ENCODE measurements around the gene RGL3.

RGL3 gene

DNA sequence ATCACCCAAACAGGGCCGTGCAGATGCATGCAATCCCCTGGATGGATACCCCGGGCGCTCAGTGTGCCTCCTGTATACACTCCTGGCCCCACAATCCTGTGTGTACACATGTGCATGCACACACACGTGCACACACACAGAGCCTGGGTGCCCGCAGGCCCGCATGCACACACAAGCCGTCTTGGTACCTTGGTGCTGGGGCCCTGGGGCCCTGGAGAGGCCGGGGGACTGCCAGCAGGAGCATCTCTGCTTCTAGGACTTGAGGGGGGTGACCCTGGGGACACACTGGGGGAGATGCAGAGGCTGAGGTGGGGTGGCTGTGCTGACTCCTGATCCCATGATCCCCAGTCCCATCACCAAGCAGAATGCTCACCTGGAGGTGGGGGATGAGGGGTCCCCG, 19.4 kb downstream of the RGL3 start:
- no peaks in the 10 kb centered on the region for H3K4me1 ChIP-seq (ENCODE audit: control insufficient read depth, insufficient read depth, low read length)
- H3K9me3 ChIP-seq (ENCODE audit: control insufficient read depth, insufficient read depth, low read length), result no peaks in the 10 kb centered on the region
- no peak for DNase-seq (ENCODE audit: low read depth, low spot score)
- H3K27me3 ChIP-seq (ENCODE audit: control insufficient read depth, insufficient read depth, low read length), result no peaks in the 10 kb centered on the region; the same call in 1 of the 2 replicates
- peaks cover 16% of the 10 kb centered on the region for H3K36me3 ChIP-seq (ENCODE audit: control insufficient read depth, insufficient read depth, low read length)
- no peak overlapping the region for H3K27ac ChIP-seq (ENCODE audit: low read length)
- no peak overlapping the region for H3K4me3 ChIP-seq (ENCODE audit: low read length)
- WGBS (ENCODE audit: insufficient coverage, insufficient read length), result no CpG with 5 or more reads among the region's 9 CpGs

DNA sequence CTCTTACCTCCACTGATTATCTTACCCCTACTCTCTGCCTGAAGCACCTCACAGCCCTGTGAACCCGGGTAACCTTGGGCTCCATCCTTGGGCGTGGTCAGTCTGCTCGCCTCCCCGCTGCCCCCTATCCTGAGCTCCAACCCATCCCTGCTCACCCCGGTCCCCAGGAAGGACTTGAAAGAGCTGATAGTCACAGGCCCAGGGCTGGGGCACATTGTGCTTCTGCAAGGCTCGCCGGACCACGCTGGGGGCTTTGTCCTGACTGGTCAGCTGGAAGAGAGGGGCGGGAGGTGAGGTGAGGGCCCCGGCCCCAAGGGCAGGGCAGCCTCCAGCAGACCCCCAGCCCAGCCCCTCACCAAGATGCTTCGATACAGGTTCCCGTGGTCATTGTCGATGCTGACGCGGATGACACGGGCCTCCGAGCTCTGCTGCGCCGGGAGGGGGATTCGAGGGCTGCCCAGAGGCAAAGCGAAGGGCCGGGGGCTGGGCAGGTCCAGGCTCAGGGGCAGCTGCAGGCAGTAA, 22.0 kb downstream of the RGL3 start:
- H3K27me3 ChIP-seq (ENCODE audit: control insufficient read depth, insufficient read depth, low read length), result no peaks in the 10 kb centered on the region; the same call in 1 of the 2 replicates
- no peak overlapping the region for H3K27ac ChIP-seq (ENCODE audit: low read length)
- no peak for DNase-seq (ENCODE audit: low read depth, low spot score)
- H3K4me3 ChIP-seq (ENCODE audit: low read length), result no peak overlapping the region
- H3K36me3 ChIP-seq (ENCODE audit: control insufficient read depth, insufficient read depth, low read length), result peaks cover 14% of the 10 kb centered on the region
- no peaks in the 10 kb centered on the region for H3K9me3 ChIP-seq (ENCODE audit: control insufficient read depth, insufficient read depth, low read length)
- H3K4me1 ChIP-seq (ENCODE audit: control insufficient read depth, insufficient read depth, low read length), result no peaks in the 10 kb centered on the region
- no CpG with 5 or more reads among the region's 22 CpGs for WGBS (ENCODE audit: insufficient coverage, insufficient read length)

DNA sequence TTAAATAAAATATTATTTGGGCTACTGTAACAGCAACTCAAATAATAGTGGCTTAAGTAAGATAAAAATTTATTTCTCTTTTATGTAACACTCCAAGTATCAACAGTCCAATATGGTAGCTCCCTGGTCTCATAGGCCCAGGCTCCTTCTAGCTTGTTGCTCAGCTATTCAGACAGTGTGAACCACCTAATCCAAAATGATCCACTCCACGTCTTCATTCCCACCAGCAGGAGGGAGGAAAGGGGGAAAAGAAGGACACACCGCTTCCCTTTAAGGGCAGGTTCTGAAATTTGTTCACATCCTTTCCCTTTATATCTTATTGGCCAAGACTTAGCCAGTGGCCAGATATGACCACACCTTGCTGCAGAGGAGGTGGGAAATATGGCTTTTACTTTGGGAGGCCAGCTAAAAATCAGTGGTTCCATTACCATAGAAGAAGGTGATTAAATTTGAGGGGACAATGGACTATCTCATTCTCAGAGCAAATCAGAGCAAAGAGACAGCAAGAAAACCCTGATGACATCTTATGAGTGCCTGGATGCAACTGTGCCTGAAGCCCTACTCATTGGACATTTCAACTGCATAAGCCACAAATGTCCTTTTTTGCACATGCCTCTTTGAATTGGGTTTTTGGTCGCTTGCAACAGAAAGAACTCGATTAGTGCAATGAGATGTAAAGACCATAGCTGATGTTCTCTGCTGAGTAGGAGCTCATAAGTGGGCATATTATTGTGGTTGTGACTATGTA, 28.0 kb downstream of the RGL3 start:
- Histone ChIP-seq H3K9me3 (ENCODE audit: control insufficient read depth, insufficient read depth, low read length) (no peaks in the 10 kb centered on the region), H3K4me1 (ENCODE audit: control insufficient read depth, insufficient read depth, low read length) (no peaks in the 10 kb centered on the region), H3K27ac (ENCODE audit: low read length) (no peak overlapping the region), H3K36me3 (ENCODE audit: control insufficient read depth, insufficient read depth, low read length) (no peaks in the 10 kb centered on the region; the same call in 1 of the 2 replicates), H3K27me3 (ENCODE audit: control insufficient read depth, insufficient read depth, low read length) (no peaks in the 10 kb centered on the region), H3K4me3 (ENCODE audit: low read length) (no peak overlapping the region)
- no CpG with 5 or more reads among the region's 4 CpGs for WGBS (ENCODE audit: insufficient coverage, insufficient read length)
- no peak for DNase-seq (ENCODE audit: low read depth, low spot score)

DNA sequence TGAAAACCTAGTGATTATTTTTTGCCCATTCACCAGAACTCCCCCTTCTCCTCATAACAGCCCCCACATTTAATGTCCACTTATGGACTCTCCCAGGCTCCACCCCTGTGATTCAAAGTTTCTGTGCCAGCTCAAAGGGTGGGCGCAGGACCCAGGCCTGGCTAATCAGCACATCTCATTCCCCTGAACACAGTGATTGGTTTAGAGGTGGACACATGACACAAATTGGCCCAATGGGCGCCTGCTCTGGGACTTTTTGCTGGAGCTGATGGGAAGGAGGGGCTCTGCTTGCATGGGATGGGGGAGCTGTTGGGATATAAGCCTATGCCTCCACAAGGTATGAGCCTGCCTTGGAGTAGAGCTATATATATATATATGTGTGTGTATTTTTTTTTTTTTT, 28.8 kb downstream of the RGL3 start:
- Histone ChIP-seq H3K36me3 (ENCODE audit: control insufficient read depth, insufficient read depth, low read length) (no peaks in the 10 kb centered on the region; the same call in 1 of the 2 replicates), H3K4me1 (ENCODE audit: control insufficient read depth, insufficient read depth, low read length) (no peaks in the 10 kb centered on the region), H3K27ac (ENCODE audit: low read length) (no peak overlapping the region), H3K27me3 (ENCODE audit: control insufficient read depth, insufficient read depth, low read length) (no peaks in the 10 kb centered on the region), H3K4me3 (ENCODE audit: low read length) (no peak overlapping the region), H3K9me3 (ENCODE audit: control insufficient read depth, insufficient read depth, low read length) (no peaks in the 10 kb centered on the region)
- no peak for DNase-seq (ENCODE audit: low read depth, low spot score)
- WGBS (ENCODE audit: insufficient coverage, insufficient read length), result no CpG with 5 or more reads among the region's 2 CpGs

DNA sequence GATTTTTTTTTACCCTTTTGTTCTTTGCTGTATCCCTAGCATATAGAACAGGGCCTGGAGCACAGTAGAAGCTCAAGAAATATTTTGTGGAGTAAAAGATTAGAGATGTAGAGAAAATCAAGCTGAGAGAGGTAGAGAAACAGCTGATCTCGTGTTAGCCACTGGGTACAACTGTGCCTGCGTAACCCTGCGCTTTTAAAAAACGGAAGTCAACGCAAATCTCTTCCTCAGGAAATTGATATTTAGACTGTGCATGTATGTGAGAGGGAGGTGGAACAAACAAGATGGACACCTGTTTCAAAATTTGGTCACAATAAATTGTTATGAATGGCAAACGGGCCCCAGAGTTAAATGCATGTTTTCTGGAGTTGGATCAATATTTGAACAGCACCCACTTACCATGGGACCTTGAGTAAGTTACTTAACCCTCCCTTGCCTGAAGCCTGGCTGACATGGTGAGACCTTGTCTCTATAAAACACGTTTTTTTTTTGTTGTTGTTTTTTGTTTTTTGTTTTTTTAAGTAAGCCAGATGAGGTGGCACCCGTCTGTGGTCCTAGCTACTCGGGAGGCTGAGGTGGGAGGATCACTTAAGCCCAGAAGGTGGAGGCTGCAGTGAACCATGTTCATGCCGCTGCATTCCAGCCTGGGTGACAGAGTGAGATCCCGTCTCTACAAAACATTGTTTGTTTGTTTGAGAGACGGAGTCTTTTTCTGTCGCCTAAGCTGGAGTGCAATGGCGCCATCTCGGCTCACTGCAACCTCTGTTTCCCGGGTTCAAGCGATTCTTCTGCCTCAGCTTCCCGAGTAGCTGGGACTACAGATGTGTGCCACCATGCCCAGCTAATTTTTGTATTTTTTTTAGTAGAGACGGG, 31.7 kb downstream of the RGL3 start:
- Histone ChIP-seq H3K9me3 (ENCODE audit: control insufficient read depth, insufficient read depth, low read length) (no peaks in the 10 kb centered on the region), H3K27me3 (ENCODE audit: control insufficient read depth, insufficient read depth, low read length) (no peaks in the 10 kb centered on the region), H3K4me1 (ENCODE audit: control insufficient read depth, insufficient read depth, low read length) (no peaks in the 10 kb centered on the region), H3K36me3 (ENCODE audit: control insufficient read depth, insufficient read depth, low read length) (no peaks in the 10 kb centered on the region), H3K4me3 (ENCODE audit: low read length) (no peak overlapping the region), H3K27ac (ENCODE audit: low read length) (no peak overlapping the region)
- DNase-seq (ENCODE audit: low read depth, low spot score), result no peak
- no CpG with 5 or more reads among the region's 19 CpGs for whole genome bisulfite sequencing (ENCODE audit: insufficient coverage, insufficient read length)

DNA sequence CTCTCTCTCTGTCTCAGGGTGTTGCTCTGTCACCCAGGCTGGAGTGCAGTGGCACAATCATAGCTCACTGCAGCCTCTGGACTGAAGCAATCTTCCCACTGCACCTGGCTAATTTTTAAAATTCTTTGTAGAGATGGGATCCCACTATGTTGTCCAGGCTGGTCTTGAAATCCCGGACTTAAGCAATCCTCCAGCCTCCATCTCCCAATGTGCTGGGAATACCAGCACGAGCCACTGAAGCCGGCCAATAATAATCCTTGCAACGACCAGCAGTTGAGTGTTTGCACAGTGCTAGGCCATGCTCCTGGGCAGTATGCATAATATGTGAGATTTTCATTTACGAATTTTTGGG, 34.4 kb downstream of the RGL3 start:
- H3K4me3 ChIP-seq (ENCODE audit: low read length), result no peak overlapping the region
- no peaks in the 10 kb centered on the region for H3K27me3 ChIP-seq (ENCODE audit: control insufficient read depth, insufficient read depth, low read length)
- H3K27ac ChIP-seq (ENCODE audit: low read length), result no peak overlapping the region
- H3K36me3 ChIP-seq (ENCODE audit: control insufficient read depth, insufficient read depth, low read length), result no peaks in the 10 kb centered on the region
- no peaks in the 10 kb centered on the region; the same call in 1 of the 2 replicates for H3K4me1 ChIP-seq (ENCODE audit: control insufficient read depth, insufficient read depth, low read length)
- no peaks in the 10 kb centered on the region for H3K9me3 ChIP-seq (ENCODE audit: control insufficient read depth, insufficient read depth, low read length)
- DNase-seq (ENCODE audit: low read depth, low spot score), result no peak
- WGBS (ENCODE audit: insufficient coverage, insufficient read length), result no CpG with 5 or more reads among the region's 5 CpGs

DNA sequence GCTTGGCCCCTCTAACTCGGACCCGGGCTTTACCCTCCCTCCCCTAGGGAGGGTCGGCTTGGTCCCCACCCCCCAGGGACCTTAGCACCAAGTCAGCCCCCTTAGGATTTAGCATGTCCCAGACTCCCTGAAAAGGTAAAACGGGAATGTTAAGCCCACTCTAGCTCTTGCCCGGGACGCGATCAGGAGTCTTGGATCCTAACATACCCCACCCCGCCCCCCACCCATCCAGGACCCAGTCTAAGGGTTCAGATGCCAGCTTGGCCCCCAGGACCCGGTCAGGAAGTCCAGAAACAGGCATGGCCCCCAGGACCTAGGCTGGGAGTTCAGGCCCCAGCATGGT, 35.4 kb downstream of the RGL3 start:
- H3K4me1 ChIP-seq (ENCODE audit: control insufficient read depth, insufficient read depth, low read length), result no peaks in the 10 kb centered on the region; the same call in 1 of the 2 replicates
- no CpG with 5 or more reads among the region's 9 CpGs for WGBS (ENCODE audit: insufficient coverage, insufficient read length)
- no peaks in the 10 kb centered on the region for H3K27me3 ChIP-seq (ENCODE audit: control insufficient read depth, insufficient read depth, low read length)
- no peak overlapping the region for H3K27ac ChIP-seq (ENCODE audit: low read length)
- H3K4me3 ChIP-seq (ENCODE audit: low read length), result peak overlapping the region; percentile 69
- no peaks in the 10 kb centered on the region for H3K36me3 ChIP-seq (ENCODE audit: control insufficient read depth, insufficient read depth, low read length)
- no peaks in the 10 kb centered on the region for H3K9me3 ChIP-seq (ENCODE audit: control insufficient read depth, insufficient read depth, low read length)
- DNase-seq (ENCODE audit: low read depth, low spot score), result no peak

DNA sequence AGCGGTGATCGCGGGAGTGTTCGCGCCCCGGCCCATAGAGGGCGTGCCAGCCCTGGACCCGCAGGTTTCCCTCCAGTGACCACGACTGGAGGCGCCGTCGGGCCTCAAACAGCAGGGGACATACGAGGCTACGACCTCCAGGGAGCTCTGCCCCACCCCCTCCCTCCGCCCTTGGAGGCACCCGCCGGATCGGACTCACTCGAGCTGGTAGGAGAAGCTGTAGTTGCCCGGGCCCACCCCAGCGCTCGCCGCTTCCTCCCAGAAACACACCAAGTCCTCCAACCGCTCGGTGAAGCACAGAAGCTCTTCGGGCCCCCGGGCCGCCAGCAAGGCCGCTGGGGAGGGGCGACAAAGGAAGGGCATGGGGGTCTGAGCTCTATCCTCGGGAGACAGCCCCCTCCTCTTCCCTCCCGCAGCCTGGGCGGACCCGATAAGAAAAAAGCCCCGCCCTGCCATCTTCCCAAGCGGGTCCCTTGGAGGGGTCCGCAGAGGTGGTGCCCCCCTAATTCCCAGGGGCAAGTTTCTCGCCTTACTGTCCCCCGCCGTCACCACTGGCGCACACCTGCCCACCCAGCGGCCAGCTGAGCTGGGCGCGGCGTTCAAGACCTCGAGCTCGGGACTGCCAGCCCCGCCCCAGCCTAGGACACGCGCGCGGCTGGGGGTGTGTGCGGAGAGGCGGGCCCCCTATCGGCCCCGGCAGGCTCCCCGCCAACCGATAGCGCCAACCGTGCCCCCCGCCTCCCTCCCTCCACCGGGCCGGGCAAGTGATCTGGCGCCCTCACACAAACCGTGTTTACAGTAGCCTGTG, 36.0 kb downstream of the RGL3 start:
- no peak overlapping the region for H3K27ac ChIP-seq (ENCODE audit: low read length)

DNA sequence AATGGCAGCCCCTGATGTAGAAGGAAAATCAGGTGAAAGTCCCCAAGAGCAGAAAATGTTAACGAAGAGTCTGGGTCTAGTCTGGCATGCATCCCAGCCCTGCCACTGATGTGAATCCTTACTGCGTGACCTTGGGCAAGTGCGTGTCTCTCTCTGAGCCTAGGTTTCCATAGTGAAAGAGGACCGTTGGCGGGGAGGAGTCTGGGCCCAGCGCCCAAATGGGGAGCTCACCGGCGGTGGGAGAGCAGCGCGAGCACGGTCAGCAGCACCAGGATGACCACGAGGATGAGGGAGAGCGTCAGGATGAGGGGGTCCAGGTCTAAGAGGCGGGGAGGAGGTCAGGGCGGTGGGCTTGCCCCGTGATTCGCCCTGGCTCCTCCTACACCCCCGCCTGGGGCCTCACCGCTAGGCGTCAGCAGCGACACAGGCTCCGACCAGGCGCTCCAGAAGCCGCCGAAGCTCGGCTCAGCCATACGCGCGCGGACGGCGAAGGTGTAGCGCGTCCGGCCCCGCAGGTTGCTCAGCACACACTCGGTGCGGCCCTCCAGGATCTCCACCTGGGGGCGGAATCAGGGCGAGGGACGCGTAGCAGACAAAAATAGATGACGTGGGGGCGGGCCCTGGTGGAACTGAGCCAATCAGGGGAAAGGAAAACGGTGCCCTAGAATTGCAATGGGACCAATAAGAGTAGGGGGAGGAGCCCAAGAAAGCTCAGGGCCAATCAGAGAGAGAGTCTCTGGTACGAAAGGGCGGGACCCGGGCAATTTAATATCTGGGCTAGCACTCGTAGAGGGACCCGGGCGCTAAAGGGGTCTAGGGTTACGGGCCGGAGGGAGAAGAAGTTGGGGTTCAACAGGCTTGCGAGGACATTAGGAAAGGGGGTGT, 38.2 kb downstream of the RGL3 start:
- Histone ChIP-seq H3K36me3 (ENCODE audit: control insufficient read depth, insufficient read depth, low read length) (no peaks in the 10 kb centered on the region), H3K27me3 (ENCODE audit: control insufficient read depth, insufficient read depth, low read length) (no peaks in the 10 kb centered on the region), H3K27ac (ENCODE audit: low read length) (no peak overlapping the region), H3K4me1 (ENCODE audit: control insufficient read depth, insufficient read depth, low read length) (no peaks in the 10 kb centered on the region; the same call in 1 of the 2 replicates), H3K9me3 (ENCODE audit: control insufficient read depth, insufficient read depth, low read length) (no peaks in the 10 kb centered on the region), H3K4me3 (ENCODE audit: low read length) (peak overlapping the region; percentile 63; the same call in 1 of the 2 replicates)
- WGBS (ENCODE audit: insufficient coverage, insufficient read length), result no CpG with 5 or more reads among the region's 54 CpGs
- peak; percentile 95 for DNase-seq (ENCODE audit: low read depth, low spot score)

More for the DNA sequence above, 36.0 kb downstream of the RGL3 start:
- no peak for DNase-seq (ENCODE audit: low read depth, low spot score)
- no peaks in the 10 kb centered on the region for H3K27me3 ChIP-seq (ENCODE audit: control insufficient read depth, insufficient read depth, low read length)
- H3K36me3 ChIP-seq (ENCODE audit: control insufficient read depth, insufficient read depth, low read length), result no peaks in the 10 kb centered on the region
- H3K4me1 ChIP-seq (ENCODE audit: control insufficient read depth, insufficient read depth, low read length), result no peaks in the 10 kb centered on the region; the same call in 1 of the 2 replicates
- peak overlapping the region; percentile 69; the same call in 1 of the 2 replicates for H3K4me3 ChIP-seq (ENCODE audit: low read length)
- H3K9me3 ChIP-seq (ENCODE audit: control insufficient read depth, insufficient read depth, low read length), result no peaks in the 10 kb centered on the region
- whole genome bisulfite sequencing (ENCODE audit: insufficient coverage, insufficient read length), result no CpG with 5 or more reads among the region's 65 CpGs

All from iPS DF 6.9 (cell line).